ENCODE measurements around the gene ZC3H7B. TPM values are rescaled to one million over a fixed set of nuclear protein-coding genes. Genes with fewer than 3 reads are reported as not detected.

The ZC3H7B gene
- polyA plus RNA-seq, 2 of the 4 experiments (the other 2 are of a cell fraction) = 12.4 to 22.8 TPM

GRCh38 chr22:41408665-41409064 lies 107.3 kb downstream of the ZC3H7B start:
- H3K4me1 ChIP-seq = peaks cover 7% of the 10 kb centered on the region; the same call in 2 of the 3 replicates
- H3K4me2 ChIP-seq = no peak overlapping the region
- FAIRE-seq (no peak), ATAC-seq (no peak), DNase-seq (ENCODE audit: low read depth in 1 of 2, low spot score in 1 of 2) (no peak)
- ChIA-PET CTCF (interaction anchor here (0.6 to 9.7 kb wide), 2 partner anchors 80 to 109 kb away, joined by 3 to 196 read pairs; no protein-coding TSS in a partner anchor), POLR2A (interaction anchor here (0.6 to 1.2 kb wide), 2 partner anchors 27 to 34 kb away, joined by 3 read pairs; partner anchors contain the start of gene TEF)
- H3K9me3 ChIP-seq = no peaks in the 10 kb centered on the region
- TF ChIP-seq, protein P1, sequence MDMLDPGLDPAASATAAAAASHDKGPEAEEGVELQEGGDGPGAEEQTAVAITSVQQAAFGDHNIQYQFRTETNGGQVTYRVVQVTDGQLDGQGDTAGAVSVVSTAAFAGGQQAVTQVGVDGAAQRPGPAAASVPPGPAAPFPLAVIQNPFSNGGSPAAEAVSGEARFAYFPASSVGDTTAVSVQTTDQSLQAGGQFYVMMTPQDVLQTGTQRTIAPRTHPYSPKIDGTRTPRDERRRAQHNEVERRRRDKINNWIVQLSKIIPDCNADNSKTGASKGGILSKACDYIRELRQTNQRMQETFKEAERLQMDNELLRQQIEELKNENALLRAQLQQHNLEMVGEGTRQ (IDR thresholded peaks at IDR 0.05) = no peak
- TF ChIP-seq EP300 (IDR thresholded peaks at IDR 0.05) (no peak), CHD4 (IDR thresholded peaks at IDR 0.05; ENCODE audit: borderline replicate concordance) (no peak), ZFP36 (IDR thresholded peaks at IDR 0.05; ENCODE audit: borderline replicate concordance, partially characterized antibody) (no peak), CBX2 (IDR thresholded peaks at IDR 0.05; ENCODE audit: borderline replicate concordance, low read depth) (no peak), KDM5A (IDR thresholded peaks at IDR 0.05) (no peak), NFE2L2 (conservative IDR thresholded peaks at IDR 0.05; ENCODE audit: low read length) (no peak), E2F6 (IDR thresholded peaks at IDR 0.05; ENCODE audit: borderline replicate concordance, low read depth) (no peak), NR3C1 (IDR thresholded peaks at IDR 0.05) (no peak), EHF (CRISPR knock-in tag; IDR thresholded peaks at IDR 0.05) (no peak), ELK1 (IDR thresholded peaks at IDR 0.05; ENCODE audit: low read depth, low read length) (no peak), ZC3H11A (IDR thresholded peaks at IDR 0.05) (no peak), MYC (IDR thresholded peaks at IDR 0.05; ENCODE audit: borderline replicate concordance, low read length) (no peak), NPAS2 (CRISPR knock-in tag; IDR thresholded peaks at IDR 0.05; ENCODE audit: borderline replicate concordance) (no peak), CHD2 (IDR thresholded peaks at IDR 0.05; ENCODE audit: low read length, partially characterized antibody) (no peak), RAD21 (conservative IDR thresholded peaks at IDR 0.05 in 1 of 2, IDR thresholded peaks at IDR 0.05 in 1 of 2) (no peak), HOXB5 (CRISPR knock-in tag; IDR thresholded peaks at IDR 0.05) (no peak)
- TF ChIP-seq, protein P2, sequence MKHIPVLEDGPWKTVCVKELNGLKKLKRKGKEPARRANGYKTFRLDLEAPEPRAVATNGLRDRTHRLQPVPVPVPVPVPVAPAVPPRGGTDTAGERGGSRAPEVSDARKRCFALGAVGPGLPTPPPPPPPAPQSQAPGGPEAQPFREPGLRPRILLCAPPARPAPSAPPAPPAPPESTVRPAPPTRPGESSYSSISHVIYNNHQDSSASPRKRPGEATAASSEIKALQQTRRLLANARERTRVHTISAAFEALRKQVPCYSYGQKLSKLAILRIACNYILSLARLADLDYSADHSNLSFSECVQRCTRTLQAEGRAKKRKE (CRISPR knock-in tag; IDR thresholded peaks at IDR 0.05; ENCODE audit: low read depth) = no peak
- TF ChIP-seq, protein P3, sequence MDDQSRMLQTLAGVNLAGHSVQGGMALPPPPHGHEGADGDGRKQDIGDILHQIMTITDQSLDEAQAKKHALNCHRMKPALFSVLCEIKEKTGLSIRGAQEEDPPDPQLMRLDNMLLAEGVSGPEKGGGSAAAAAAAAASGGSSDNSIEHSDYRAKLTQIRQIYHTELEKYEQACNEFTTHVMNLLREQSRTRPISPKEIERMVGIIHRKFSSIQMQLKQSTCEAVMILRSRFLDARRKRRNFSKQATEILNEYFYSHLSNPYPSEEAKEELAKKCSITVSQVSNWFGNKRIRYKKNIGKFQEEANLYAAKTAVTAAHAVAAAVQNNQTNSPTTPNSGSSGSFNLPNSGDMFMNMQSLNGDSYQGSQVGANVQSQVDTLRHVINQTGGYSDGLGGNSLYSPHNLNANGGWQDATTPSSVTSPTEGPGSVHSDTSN (IDR thresholded peaks at IDR 0.05) = no peak
- no peak overlapping the region for H3K27ac ChIP-seq
- 76% methylated on average over 8 of the region's 8 CpGs for WGBS (ENCODE audit: missing lambda C conversion rate)
- H3K4me3 ChIP-seq = no peak overlapping the region

Small RNA genes lying within 50 kb of the gene (small RNA-seq; reads per million reads assigned to genes)
- gene MIR6889 = 0 reads per million in 6 experiments
- gene RNU6-495P = 0 to 0.43 (median 0) reads per million in 6 experiments

Other genes with a start within 250 kb of the ZC3H7B start
- 18.2 and 45.4 TPM in 2 replicates for gene EP300, start 208.9 kb upstream of the ZC3H7B start, polyA plus RNA-seq (2011; rRNA removed)
- 15.5 to 19.5 TPM (median 16.6 TPM) in 3 replicates for gene EP300, start 208.9 kb upstream of the ZC3H7B start, polyA plus RNA-seq (2017; fragmentation: RNase III; extraction: RNeasy Plus Mini Kit Qiagen cat#74134 plus additional on column Dnase treatment)
- 17.0 and 17.3 TPM in 2 replicates for gene L3MBTL2, start 96.2 kb upstream of the ZC3H7B start, polyA plus RNA-seq (2011; rRNA removed)
- 14.5 to 15.9 TPM (median 15.5 TPM) in 3 replicates for gene L3MBTL2, start 96.2 kb upstream of the ZC3H7B start, polyA plus RNA-seq (2017; fragmentation: RNase III; extraction: RNeasy Plus Mini Kit Qiagen cat#74134 plus additional on column Dnase treatment)
- not detected in 2 replicates for gene CHADL, start 60.6 kb upstream of the ZC3H7B start, polyA plus RNA-seq (2011; rRNA removed)
- gene CHADL, start 60.6 kb upstream of the ZC3H7B start, polyA plus RNA-seq (2017; fragmentation: RNase III; extraction: RNeasy Plus Mini Kit Qiagen cat#74134 plus additional on column Dnase treatment) = not detected in 3 replicates
- 43.0 and 44.9 TPM in 2 replicates for gene RANGAP1, start 15.3 kb upstream of the ZC3H7B start, polyA plus RNA-seq (2011; rRNA removed)
- 66.5 to 81.3 TPM (median 75.1 TPM) in 3 replicates for gene RANGAP1, start 15.3 kb upstream of the ZC3H7B start, polyA plus RNA-seq (2017; fragmentation: RNase III; extraction: RNeasy Plus Mini Kit Qiagen cat#74134 plus additional on column Dnase treatment)
- 2.8 and 4.3 TPM in 2 replicates for gene TEF, start 80.4 kb downstream of the ZC3H7B start, polyA plus RNA-seq (2011; rRNA removed)
- gene TEF, start 80.4 kb downstream of the ZC3H7B start, polyA plus RNA-seq (2017; fragmentation: RNase III; extraction: RNeasy Plus Mini Kit Qiagen cat#74134 plus additional on column Dnase treatment) = 1.1 to 1.7 TPM (median 1.4 TPM) in 3 replicates
- 11.4 and 11.7 TPM in 2 replicates for gene TOB2, start 145.3 kb downstream of the ZC3H7B start, polyA plus RNA-seq (2011; rRNA removed)
- gene TOB2, start 145.3 kb downstream of the ZC3H7B start, polyA plus RNA-seq (2017; fragmentation: RNase III; extraction: RNeasy Plus Mini Kit Qiagen cat#74134 plus additional on column Dnase treatment) = 13.6 to 14.7 TPM (median 14.4 TPM) in 3 replicates
- gene PHF5A, start 167.2 kb downstream of the ZC3H7B start, polyA plus RNA-seq (2011; rRNA removed) = 69.4 and 82.6 TPM in 2 replicates
- gene PHF5A, start 167.2 kb downstream of the ZC3H7B start, polyA plus RNA-seq (2017; fragmentation: RNase III; extraction: RNeasy Plus Mini Kit Qiagen cat#74134 plus additional on column Dnase treatment) = 78.4 to 86.6 TPM (median 80.1 TPM) in 3 replicates
- 30.7 and 32.8 TPM in 2 replicates for gene ACO2, start 167.6 kb downstream of the ZC3H7B start, polyA plus RNA-seq (2011; rRNA removed)
- gene ACO2, start 167.6 kb downstream of the ZC3H7B start, polyA plus RNA-seq (2017; fragmentation: RNase III; extraction: RNeasy Plus Mini Kit Qiagen cat#74134 plus additional on column Dnase treatment) = 43.7 to 45.7 TPM (median 43.7 TPM) in 3 replicates
- 24.5 and 26.0 TPM in 2 replicates for gene POLR3H, start 242.9 kb downstream of the ZC3H7B start, polyA plus RNA-seq (2011; rRNA removed)
- gene POLR3H, start 242.9 kb downstream of the ZC3H7B start, polyA plus RNA-seq (2017; fragmentation: RNase III; extraction: RNeasy Plus Mini Kit Qiagen cat#74134 plus additional on column Dnase treatment) = 26.1 to 27.7 TPM (median 27.5 TPM) in 3 replicates

Data from A549 (cell line).